HG03196 (cell line): Measurements from ENCODE around the gene STARD8.
"Not testable (repeated sequence)": the region's sequence is repeated elsewhere in the genome, so short reads cannot be mapped to it uniquely, and the experiment has no call there.

Experiments used
- ATAC-seq: cut with Tn5 transposase; IDR thresholded peaks from one replicate; pipeline ENCODE4 v1.9.1; 2021; ENCODE audit not compliant: unreplicated experiment

Gene STARD8

DNA sequence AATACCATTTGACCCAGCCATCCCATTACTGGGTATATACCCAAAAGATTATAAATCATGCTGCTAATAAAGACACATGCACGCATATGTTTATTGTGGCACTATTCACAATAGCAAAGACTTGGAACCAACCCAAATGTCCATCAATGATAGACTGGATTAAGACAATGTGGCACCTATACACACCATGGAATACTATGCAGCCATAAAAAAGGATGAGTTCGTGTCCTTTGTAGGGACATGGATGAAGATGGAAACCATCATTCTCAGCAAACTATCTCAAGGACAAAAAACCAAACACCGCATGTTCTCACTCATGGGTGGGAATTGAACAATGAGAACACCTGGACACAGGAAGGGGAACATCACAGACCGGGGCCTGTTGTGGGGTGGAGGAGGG is 9.0 kb downstream of the STARD8 start:
- not testable (repeated sequence) for ATAC-seq

DNA sequence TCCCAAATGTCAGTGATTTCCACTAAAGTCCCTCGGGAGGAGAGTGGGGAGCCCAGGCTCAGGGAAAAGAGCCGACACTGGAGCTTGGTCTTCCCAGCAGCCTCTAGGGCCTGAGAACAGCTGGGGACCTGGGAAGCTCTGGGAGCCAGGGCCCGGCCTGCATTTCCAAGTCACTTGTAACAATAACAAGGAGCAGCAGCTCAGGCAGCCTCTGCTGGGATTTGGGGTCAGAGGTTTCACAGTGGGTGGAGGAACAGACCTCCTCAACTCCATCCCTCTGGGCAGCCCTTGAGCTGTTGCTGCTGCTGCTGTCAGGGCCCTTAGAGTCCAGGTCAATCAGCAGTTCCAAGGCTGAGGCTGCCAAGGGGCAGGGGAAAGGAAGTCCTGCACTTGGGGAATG is 11.1 kb downstream of the STARD8 start:
- no peak for ATAC-seq

DNA sequence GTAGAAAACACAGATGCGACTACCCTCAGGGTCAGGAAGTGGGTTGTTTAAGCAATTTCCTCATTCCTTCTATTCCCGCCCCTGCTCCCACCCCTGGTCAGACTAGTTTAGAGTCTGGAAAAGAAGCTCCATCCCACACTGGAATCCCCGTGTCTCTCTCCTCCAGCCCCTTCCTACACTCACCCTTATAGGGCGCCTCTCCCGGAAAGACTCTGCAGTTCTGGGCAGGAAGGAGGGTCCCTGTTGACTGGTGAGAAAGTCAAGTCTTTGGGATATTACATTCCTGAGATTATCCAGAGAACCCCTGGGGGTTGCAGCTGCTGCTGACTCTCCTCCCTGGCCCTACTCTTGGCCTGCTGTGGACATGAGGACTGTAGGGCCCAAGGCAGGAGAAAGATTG is 11.9 kb downstream of the STARD8 start:
- no peak for ATAC-seq

- ATAC-seq = no peak
Observed at GRCh38 chrX:68659786-68660185, 12.3 kb downstream of the STARD8 start.

- no peak for ATAC-seq
Observed at GRCh38 chrX:68660746-68661145, 13.3 kb downstream of the STARD8 start.

DNA sequence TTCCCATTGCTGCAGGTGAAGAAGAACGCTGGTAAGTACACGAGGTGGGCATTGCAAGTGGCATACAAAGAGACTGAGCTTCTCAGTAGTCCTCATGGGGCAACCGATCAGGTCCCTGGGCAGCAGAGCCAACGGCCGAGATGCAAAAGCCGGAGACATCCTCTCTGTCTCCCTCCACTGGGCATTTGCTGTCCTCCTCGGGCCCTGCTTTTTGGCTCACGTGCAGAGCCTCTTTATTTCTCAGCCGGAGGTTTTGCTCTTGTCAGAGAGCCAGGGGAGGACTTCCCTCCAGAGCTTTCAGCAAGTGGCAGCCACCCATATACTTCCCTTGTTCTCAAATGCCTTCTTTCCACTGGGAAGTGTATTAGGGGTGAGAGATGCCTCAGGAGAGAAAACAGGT is 18.0 kb downstream of the STARD8 start:
- ATAC-seq = no peak

GRCh38 chrX:68666580-68666979 is 19.1 kb downstream of the STARD8 start:
- ATAC-seq = no peak

DNA sequence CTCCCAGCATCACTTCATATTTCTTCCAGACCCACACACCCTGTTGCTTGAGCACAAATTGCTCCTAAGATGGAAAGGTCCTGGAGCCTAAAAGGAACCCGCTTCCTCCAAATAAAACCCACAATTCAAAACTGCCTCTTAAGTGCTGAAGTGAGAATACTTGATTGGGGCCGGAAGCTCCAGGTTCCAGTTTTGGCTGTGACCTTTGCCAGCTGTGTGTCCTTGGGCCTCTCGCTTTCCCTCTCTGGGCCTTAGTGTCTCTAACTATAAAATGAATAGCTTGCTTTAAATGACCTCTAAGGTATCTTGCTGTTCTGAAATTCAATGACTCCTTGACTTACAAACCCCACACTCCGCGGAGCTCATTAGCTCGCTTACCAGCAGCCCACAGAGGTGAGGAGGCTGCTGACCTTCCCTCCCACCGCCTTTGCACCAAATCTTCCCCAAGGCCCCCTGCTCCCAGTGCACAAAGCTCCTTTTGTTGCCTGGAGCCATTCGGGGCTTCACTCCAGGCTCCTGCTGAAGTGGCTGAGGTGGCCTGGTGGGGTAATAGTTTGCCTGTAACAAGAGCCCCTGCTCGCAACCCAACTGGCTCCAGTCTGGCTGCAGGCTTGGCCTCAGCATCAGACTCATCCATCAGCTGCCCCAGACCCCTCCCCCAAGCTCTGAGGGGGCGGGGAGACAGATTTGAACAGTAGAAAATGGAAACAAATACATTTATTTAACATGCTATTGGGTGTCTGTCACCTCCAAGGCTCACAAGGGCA is 21.8 kb downstream of the STARD8 start:
- no peak for ATAC-seq

GRCh38 chrX:68669871-68670270 is 22.4 kb downstream of the STARD8 start:
- ATAC-seq = no peak

- no peak for ATAC-seq
Observed at GRCh38 chrX:68671221-68671620, 23.8 kb downstream of the STARD8 start.

GRCh38 chrX:68672581-68673318 is 25.3 kb downstream of the STARD8 start:
- ATAC-seq = no peak

GRCh38 chrX:68675571-68675970 is 28.1 kb downstream of the STARD8 start:
- no peak for ATAC-seq

GRCh38 chrX:68676335-68676734 is 28.9 kb downstream of the STARD8 start:
- no peak for ATAC-seq

DNA sequence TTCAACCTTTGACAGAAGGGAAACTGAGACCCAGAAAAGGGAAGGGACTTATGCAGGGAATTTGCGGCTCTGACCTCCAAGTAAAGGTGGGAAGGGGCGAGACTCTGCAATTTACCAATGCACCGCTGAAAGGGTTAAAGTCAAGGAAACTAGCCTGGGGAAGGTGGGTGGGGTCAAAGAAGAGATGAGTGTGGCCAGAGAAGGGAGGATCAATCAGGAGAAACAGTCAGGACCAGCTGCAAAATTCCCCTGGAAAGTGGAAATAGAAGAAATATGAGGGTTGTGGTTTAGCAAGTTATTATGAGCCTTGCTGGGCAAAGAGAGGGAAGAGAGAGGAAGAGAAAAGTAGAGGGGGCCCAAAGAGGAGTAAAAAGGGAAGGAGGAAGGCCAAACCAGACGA is 30.5 kb downstream of the STARD8 start:
- no peak for ATAC-seq

GRCh38 chrX:68681443-68681941 is 34.0 kb downstream of the STARD8 start:
- ATAC-seq = peak; percentile 46

DNA sequence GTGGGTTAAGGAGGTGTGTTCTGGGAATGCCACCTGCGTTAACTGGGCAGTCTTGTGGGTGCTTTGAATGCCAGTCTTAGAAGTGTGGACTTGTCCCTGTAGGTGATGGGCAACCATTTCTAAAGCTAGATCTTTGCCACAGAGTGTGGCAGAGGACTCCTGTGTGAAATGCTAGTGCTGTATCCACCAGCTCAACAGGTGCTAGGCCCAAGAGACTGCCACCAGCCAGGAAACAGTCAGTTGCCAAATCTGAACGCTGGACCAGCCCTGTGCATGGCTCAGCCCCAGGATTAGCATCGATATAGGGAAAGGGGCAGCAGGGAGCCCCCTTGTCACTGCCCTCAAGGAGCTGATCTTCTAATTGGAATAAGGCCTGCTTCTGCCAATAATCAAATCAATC is 35.3 kb downstream of the STARD8 start:
- ATAC-seq = no peak

DNA sequence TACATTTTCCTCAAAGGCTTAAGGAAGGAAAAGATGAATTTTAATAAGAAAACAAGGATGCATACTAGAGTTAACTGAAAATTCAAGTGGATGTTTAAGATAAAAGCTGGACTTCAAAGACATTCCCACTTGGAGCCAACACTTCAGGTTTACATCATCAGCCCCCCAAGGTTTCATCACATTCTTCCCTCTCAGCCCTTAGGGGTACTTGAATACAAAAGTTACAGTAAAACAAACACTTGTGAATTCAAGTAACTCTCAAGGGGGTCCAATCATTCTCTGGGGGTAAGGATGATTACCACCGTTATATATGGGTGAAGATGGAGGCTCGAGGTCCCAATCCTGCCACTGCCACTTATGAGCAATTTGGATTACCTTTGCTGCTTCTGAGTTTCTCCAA is 36.1 kb downstream of the STARD8 start:
- no peak for ATAC-seq

- ATAC-seq = no peak
Observed at GRCh38 chrX:68684291-68684918, 36.9 kb downstream of the STARD8 start.

GRCh38 chrX:68684919-68685304 is 37.4 kb downstream of the STARD8 start:
- no peak for ATAC-seq

DNA sequence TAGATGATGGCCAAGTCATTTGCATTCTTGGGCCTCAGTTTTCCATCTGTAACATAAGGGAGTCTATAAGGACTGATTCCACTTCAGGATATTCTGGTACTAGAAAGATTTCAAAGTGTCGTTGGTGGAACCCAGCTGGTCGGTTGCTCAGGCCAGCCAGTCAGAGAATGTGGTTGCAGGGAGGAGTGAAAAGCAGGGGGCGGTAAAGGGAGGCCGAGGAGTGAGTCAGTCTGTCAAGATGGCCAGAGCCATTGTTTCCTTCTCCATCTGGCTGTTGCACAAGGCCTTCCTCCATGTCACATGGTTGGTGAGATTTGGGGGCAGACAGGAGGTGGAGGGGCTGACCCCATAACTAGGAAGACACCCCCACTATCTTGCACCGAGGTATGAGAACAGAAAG is 38.2 kb downstream of the STARD8 start:
- no peak for ATAC-seq

DNA sequence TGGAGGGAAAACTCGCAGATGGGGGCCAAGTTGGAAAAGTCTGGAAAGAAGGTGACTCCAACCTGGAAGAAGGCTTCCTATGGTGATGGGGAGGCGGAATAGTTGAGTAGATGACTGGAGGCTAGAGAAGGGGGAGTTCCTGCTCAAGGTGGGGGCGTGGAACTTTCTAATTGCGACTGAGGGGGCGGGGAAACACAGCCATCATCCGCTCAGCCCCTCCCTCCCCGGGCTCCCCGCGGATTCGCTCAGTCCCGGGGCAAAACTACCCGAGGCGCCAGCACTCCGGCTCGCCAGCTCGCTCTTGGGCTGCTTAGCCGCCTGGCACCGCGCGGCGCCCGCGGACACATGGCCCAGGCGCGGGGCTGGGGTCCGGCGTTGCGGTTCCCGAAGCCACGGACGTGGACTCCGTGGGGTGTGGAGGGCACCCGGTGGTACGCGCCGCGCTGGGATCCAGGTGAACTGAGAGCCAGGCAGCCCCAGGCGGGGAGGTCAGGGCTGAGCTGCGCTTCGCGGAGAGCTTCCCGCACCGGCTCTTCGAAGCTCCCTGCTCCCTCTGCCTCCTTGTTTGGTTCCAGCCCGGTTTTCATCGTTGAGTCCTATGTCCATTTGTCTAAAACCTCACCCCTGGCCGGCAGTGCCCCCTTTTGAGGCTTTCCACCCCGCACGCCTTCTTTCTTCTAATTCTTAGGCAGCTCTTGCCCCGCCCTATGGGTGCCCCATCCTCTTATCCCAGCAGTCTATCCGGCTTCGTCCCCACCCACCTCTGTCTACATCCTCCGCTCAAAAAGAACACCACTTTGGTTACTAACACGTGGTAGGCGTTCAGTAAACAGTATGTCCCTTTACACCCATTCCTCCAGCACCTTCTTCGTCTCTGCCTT is 38.9 kb downstream of the STARD8 start:
- no peak for ATAC-seq
